Thyroid gland (tissue), 4 donors: ENCODE measurements around the gene TTC6.

ENCODE experiments used
- CTCF ChIP-seq, 6 experiments: fragments of 200-600 bp in 3 of 6; fragments of 450-650 bp in 3 of 6; sonication (generic) in 3 of 6; IDR thresholded peaks; one replicate each; pipeline ENCODE4 v1.5.1; 2016 to 2019; ENCODE audit warnings: antibody characterized with exemption in 6 of 6, mild to moderate bottlenecking in 2 of 6, inconsistent platforms in 1 of 6, moderate library complexity in 1 of 6
- POLR2A ChIP-seq, 2 donors: fragments of 450-650 bp; IDR thresholded peaks; one replicate each; pipeline ENCODE4 v1.6.1; 2017; ENCODE audit warnings: antibody characterized with exemption in 2 of 2, mild to moderate bottlenecking in 2 of 2, moderate library complexity in 1 of 2

GRCh38 chr14:37591311-37591940 lies 4.0 kb upstream of the TTC6 start:
- TF ChIP-seq CTCF (IDR thresholded peaks at IDR 0.05) = no peak
- no peak for TF ChIP-seq POLR2A (IDR thresholded peaks at IDR 0.05)
